Central memory CD4-positive, alpha-beta T cell (primary cell): ENCODE data around the gene KIAA1614.
"Not testable (repeated sequence)": the region's sequence is repeated elsewhere in the genome, so short reads cannot be mapped to it uniquely, and the experiment has no call there.

Experiments
- DNase-seq: peaks from one replicate; pipeline ENCODE4 v3.0.0; 2022

Gene KIAA1614

DNA sequence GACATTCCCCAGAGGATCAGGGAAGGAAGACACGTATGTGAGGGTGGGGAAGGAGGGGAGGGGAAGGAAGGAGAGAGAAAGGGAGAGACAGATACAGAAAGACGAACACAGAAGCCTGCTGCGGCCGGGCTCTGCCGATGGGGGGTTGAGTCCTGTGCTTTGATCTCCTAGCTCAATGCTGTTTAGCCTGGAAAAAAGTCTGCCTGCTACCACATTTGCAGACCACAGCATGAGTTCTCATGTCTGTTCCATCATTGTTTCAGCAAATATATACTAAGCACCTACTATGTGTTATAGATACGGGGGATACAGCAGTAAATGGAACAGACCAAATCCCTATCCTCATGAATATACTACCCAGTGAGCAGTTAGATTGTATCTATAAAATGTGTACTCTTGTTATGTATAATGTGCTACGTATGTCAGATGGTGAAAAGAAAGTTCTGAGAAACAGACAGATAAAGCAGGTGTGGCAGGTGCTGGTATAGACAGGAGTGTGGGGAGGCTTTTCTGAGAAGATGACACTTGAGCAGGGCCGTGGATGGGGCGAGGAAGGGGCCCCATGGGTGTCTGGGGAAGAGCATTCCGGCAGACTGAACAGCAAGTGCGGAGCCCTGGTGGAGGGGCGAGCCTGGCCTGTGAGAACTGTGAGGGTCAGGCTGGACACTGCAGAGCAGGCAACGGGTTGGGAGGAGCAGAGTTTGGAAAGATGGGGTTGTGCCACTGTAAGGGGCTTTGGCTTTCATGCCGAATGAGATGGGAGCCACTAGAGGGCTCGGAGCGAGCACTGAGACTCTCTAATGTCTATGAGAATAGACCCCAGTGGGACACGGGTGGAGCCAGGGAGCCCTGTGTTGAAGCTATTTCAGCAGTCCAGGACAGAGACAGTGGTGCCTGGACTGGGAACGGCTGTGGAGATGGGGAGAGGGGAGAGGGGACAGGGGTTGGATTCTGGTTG is 34.1 kb downstream of the KIAA1614 start:
- no peak for DNase-seq

DNA sequence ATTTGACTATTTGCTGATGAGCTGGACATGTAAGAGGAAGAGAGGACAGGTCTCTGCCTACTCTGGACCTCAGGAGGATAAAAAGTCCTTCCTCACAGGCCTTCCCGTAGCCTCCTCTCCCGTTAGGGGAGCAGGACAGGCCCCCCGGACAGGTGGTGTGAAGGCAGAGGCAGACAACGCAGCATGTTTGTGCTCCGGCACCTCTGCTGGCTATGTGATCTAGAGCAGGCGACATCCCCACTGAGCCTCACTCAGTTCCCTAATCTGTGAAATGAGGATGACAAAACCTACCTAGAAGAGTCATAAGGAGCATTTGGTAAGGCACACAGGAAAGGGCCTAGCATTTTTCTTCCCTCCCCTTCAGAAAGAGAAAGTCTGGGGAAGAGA is 34.8 kb downstream of the KIAA1614 start:
- no peak for DNase-seq

- DNase-seq, result no peak
These were observed 35.4 kb downstream of the KIAA1614 start for GRCh38 chr1:180947901-180948640.

DNA sequence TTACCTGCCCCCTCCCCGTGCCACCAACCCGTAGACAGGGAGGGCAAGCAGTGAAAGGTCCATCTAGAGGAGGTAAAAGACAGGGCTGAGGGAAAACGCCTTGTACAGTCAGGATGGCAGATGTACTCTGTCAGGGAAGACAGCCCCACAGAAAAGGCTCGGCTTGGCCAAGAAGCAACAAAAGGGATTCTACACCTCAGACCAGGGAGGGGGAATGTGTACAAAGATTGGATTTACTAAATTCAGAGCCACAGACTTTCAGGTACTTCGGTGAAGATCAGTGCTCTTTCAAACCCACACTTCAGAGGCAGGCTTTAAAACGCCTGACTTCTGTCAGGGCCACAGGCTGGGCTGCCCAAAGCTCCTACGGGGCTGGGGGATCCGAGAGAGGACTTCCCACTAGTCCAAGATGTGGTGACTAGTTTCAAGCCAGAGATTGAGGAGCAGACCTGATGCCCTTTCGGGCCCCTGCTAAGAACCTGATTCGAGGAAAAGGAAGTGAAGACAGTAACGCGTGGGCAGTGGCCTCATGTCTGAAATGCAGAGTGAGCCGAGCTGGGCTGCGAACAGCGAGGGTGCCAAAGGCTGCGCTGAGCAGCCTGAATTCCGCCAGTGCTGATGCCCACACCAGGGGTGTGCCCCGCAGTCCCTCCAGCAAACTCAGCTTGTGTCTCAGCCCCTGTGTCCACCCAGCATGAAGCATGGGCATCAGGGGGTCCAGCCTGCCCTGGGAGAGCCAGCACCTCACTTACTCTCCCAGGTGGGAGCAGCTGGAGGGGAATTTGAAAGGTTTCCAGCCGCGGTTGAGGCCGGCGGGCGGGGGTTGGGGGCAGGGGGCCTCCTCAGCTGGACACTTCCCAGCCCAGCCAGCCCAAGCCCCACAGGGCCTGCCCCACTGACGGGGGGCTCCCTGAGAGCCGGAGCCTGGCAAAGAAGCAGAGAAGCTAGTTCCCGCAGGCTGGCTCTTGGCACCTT is 36.2 kb downstream of the KIAA1614 start:
- DNase-seq, result no peak

DNA sequence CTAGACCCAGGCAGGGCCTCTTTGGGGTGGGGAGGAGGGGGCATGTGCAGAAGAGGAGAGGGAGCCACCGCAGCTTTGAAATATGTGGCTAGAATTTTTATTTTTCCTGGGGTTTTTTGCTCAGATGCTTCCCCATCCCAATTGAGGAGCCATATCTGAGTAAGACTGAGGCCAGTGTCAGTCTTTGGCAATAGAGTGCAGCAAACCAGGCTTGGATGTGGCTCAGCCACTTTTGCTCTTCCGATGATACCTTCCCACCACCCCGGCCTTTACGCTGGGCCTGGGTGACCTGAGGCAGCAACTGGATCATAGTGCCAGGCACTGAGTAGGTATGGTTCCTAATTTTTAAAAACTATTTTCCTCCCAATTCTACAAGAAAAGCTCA is 36.9 kb downstream of the KIAA1614 start:
- no peak for DNase-seq

GRCh38 chr1:180950321-180950720 is 37.6 kb downstream of the KIAA1614 start:
- no peak for DNase-seq

- no peak for DNase-seq
These were observed 38.6 kb downstream of the KIAA1614 start for GRCh38 chr1:180951186-180951745.

- DNase-seq, result no peak
These were observed 39.3 kb downstream of the KIAA1614 start for GRCh38 chr1:180951836-180952656.

DNA sequence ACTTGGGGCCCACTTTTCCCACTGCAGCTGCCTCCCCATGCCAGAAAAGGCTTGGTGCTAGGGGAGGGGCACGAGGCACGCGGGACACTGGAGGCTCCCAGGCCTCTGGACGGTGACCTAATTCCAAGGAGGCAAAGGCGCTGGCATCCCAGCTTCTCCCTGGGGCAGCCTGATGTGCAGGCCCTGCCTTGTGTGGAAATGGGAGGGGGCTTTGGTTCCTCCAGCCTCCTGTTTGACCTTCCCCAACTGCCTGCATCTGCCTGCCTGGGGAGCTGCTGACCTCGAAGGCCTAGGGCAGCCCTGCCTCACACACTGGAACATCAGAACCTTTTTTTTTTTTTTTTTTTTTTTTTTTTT is 39.9 kb downstream of the KIAA1614 start:
- no peak for DNase-seq

DNA sequence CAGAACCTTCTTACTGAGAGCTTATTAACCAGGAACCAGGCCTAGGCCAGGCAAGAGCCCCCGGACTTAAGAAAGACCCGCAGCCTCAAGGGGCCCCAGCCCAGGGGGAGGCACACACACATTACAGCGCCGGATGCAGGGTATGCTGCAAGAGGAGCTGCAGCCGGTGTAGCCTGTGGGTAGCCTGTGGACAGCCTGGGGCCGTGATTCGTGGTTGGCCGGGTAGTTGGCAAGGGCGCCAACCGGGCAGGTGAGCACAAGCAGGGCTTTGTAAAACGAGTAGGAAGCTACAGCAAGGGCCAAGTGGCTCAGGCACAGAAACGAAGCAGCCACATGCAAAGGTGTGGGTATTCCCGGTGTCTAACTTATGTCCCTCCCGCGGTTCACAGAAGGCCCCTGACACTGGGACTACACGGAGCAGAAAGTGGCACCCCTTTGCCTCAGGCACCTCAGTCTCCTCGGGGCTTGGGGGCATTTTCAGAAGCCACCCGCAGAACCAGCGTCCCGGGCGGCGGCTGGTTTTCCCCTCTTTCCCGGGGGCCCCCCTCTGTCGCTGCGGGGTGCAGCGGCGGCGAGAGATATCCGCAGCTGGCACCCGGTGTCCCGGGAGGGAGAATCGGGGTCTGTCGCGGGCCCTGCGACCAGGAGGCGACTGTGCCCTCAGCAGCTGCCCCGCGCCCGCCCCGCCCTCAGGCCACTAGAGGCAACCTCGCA is 40.8 kb downstream of the KIAA1614 start:
- no peak for DNase-seq

DNA sequence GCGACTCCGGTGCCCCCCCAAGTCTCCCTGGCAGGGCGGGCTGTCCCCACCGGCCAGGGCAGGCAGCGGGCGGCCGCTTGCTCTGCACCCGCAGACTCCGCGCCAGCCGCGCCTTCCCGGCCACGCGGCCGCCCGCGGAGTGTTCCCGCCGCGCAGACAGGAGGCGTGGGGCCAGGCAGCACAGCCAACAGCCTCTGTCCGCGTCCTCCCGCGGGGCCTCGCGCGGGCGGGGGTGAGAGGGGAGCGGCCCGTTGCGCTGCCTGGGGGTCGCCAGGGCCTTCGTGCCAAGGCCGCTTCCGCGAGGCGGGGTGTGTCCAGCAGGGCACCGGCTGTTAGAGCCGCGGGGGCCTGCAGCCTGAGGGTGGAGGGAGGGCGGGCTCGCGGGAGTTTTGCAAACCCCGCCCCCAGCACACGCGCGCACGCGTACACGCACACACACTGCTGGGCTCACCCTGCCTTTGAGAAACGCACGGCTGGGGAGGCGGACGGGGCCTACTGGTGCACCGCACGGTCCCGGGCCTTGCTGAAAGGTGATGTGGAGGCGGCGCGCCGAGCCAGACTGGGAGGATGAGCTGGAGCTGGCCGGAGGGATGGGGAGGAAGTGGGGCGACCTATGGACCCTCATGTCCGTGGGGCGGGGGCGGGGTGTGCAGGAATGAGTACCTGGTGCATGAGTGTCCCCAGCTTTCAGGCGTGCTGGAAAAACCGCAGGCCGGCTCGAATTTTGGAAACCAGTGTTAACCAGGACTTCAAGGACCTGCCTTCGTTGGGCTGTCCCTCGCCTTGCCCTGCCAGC is 41.5 kb downstream of the KIAA1614 start:
- DNase-seq, result peak; percentile 45

DNA sequence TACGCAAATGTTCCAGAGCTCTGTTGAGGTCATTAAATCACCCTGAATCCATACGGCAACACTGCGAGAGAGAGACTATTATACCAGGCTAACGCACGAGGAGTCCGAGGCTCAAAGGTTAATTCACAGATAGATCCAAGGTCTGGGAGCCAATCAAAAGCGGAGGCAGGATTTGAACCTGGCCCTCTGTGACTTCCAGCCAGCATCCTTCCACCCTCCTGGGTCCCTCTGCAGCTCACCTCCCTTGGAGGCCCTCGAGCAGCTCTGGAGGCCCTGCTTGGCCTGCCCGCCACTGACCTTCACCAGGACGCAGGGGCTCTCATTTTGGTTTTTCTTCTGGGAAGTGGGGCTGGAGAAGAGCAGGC is 42.1 kb downstream of the KIAA1614 start:
- DNase-seq, result no peak

- DNase-seq, result no peak
These were observed 43.4 kb downstream of the KIAA1614 start for GRCh38 chr1:180956028-180956640.

DNA sequence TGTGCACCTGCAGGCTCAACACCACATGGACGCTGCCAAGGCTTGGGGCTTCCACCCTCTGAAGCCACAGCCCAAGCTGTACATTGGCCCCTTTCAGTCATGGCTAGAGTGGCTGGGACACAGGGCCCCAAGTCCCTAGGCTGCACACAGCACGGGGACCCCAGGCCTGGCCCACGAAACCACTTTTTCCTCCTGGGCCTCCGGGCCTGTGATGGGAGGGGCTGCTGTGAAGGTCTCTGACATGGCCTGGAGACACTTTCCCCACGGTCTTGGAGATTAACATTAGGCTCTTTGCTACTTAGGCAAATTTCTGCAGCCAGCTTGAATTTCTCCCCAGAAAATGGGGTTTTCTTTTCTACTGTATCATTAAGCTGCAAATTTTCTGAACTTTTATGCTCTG is 46.9 kb downstream of the KIAA1614 start:
- DNase-seq, result not testable (repeated sequence)

DNA sequence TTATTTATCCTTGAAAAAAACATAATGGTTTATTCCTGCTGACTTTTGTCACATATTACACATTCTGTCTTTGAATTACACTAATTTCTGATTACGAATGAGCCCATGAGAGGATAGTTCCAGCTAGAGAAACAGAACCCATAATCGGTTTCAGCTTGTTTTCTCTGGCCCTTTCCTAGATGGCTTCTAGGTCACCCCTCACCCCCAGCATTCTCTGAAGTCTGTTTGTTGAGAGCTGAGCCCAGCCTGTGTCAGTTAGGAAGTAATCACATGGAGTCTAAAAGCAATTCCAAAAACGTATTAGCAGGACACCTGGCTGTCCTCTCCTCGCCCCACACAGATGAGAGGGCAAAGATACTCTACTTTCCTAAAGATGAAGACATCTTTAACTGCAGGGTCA is 48.9 kb downstream of the KIAA1614 start:
- no peak for DNase-seq

DNA sequence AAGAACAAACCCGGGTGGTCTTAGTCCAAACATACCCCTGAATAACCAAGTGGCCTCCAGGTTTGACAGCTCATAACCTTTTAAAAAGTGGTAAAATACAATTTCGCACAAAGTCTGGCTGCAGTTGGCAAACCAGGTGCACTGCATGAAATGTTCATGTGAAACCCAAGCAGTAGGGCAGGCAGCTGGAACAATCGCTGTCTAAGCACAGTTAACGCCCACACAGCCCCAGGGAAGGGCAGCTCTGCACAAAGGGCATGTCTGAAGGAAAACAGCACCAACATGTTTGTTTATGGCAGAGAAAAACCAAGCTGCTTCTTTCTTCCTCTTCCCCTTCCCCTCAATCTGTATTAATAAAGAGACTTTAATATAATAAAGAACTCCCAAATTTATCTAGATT is 49.5 kb downstream of the KIAA1614 start:
- DNase-seq, result no peak

DNA sequence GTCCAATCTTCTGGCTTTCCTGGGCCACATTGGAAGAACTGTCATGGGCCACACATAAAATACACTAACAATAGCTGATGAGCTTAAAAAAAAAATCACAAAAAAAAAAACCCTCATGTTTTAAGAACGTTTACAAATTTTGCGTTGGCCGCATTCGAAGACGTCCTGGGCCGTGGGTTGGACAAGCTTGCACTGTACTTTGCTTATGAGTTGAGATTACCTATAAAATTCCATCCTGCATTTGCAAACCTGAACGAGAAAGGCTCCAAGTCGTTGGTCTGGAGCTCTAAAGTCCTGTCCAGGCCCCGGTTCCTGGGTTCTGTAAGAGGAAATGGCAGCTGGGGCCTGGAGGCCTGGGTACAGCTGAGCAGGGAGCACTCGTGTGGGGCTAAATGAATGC is 51.4 kb downstream of the KIAA1614 start:
- DNase-seq, result no peak

GRCh38 chr1:180964595-180964994 is 51.9 kb downstream of the KIAA1614 start:
- no peak for DNase-seq

DNA sequence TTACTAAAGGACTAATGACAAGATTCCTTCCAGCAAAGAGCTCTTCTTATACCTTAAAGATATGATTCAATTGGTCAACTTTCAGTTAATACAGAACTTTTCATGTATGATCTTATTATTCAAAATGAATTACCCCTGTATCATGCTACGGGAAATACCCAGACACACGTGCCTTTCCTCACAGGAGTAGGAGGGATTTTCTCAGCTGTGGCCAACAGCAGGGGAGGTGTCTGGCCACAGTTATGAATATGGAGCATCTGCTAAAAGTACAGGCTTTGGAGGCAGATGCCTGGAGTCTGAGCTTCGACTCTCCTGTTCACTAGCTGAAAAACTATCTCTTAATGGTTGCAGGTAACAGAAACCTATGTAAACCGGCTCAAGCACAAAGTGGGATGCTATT is 53.6 kb downstream of the KIAA1614 start:
- no peak for DNase-seq
